Activated CD4-positive, alpha-beta T cell treated with anti-CD3 and anti-CD28 coated beads for 36 hours (primary cell): ENCODE data around the gene CTTNBP2NL. TPM values are rescaled to one million over a fixed set of nuclear protein-coding genes. Genes with fewer than 3 reads are reported as not detected.
A peak's percentile ranks its signal among the peaks of the same experiment; 100 is the strongest.

Source experiments
- ATAC-seq: fragments of 200-7000 bp; cut with Tn5 transposase; one replicate; pipeline ENCODE4 v1.10.0; 2021; ENCODE audit warnings: mild to moderate bottlenecking, moderate library complexity
- CTCF ChIA-PET: fragments of 350-600 bp; sonication (Branson Sonifier 250); formaldehyde crosslinking; loops from one replicate; lab custom pipeline; 2021; ENCODE audit warnings: antibody characterized with exemption; lab: Charles Lee
- POLR2A ChIA-PET: fragments of 350-600 bp; sonication (Branson Sonifier 250); formaldehyde crosslinking; loops from one replicate; lab custom pipeline; 2021; ENCODE audit warnings: antibody characterized with exemption, inconsistent platforms; lab: Charles Lee
- DNase-seq: peaks from one replicate; pipeline ENCODE4 v3.0.0-alpha.2; 2020
- H3K27ac Mint-ChIP-seq: one replicate; pipeline ENCODE4 v1.8.0; 2021; ENCODE audit warnings: mixed read lengths
- H3K27me3 Mint-ChIP-seq: one replicate; pipeline ENCODE4 v1.8.0; 2021; ENCODE audit warnings: mixed read lengths
- H3K36me3 Mint-ChIP-seq: one replicate; pipeline ENCODE4 v1.8.0; 2021; ENCODE audit warnings: low read depth, mixed read lengths
- H3K4me1 Mint-ChIP-seq: one replicate; pipeline ENCODE4 v1.8.0; 2021; ENCODE audit warnings: mixed read lengths
- H3K4me3 Mint-ChIP-seq: one replicate; pipeline ENCODE4 v1.8.0; 2021; ENCODE audit warnings: mild to moderate bottlenecking, moderate library complexity, mixed read lengths
- H3K9me3 Mint-ChIP-seq: one replicate; pipeline ENCODE4 v1.8.0; 2021; ENCODE audit warnings: low read depth, mixed read lengths
- intact Hi-C, 2 experiments: fragments of 100-400 bp; cut with DNase I in 1 of 2; cut with micrococcal nuclease in 1 of 2; formaldehyde crosslinking; loops; one replicate each; pipeline versions ENCODE4 v1.14.2 to v1.15.1; 2022 to 2024; cut with DNase I, micrococcal nuclease
- total RNA-seq, 2 experiments: library from RNA; stranded (reverse); gene quantifications; one replicate each; pipeline ENCODE4 v1.2.3, GENCODE V29; 2021

Gene CTTNBP2NL, protein sequence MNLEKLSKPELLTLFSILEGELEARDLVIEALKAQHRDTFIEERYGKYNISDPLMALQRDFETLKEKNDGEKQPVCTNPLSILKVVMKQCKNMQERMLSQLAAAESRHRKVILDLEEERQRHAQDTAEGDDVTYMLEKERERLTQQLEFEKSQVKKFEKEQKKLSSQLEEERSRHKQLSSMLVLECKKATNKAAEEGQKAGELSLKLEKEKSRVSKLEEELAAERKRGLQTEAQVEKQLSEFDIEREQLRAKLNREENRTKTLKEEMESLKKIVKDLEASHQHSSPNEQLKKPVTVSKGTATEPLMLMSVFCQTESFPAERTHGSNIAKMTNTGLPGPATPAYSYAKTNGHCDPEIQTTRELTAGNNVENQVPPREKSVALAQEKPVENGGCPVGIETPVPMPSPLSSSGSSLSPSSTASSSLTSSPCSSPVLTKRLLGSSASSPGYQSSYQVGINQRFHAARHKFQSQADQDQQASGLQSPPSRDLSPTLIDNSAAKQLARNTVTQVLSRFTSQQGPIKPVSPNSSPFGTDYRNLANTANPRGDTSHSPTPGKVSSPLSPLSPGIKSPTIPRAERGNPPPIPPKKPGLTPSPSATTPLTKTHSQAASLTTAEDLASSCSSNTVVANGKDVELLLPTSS
- 1 to 10 TPM; 2.9 to 3.3 TPM for total RNA-seq

DNA sequence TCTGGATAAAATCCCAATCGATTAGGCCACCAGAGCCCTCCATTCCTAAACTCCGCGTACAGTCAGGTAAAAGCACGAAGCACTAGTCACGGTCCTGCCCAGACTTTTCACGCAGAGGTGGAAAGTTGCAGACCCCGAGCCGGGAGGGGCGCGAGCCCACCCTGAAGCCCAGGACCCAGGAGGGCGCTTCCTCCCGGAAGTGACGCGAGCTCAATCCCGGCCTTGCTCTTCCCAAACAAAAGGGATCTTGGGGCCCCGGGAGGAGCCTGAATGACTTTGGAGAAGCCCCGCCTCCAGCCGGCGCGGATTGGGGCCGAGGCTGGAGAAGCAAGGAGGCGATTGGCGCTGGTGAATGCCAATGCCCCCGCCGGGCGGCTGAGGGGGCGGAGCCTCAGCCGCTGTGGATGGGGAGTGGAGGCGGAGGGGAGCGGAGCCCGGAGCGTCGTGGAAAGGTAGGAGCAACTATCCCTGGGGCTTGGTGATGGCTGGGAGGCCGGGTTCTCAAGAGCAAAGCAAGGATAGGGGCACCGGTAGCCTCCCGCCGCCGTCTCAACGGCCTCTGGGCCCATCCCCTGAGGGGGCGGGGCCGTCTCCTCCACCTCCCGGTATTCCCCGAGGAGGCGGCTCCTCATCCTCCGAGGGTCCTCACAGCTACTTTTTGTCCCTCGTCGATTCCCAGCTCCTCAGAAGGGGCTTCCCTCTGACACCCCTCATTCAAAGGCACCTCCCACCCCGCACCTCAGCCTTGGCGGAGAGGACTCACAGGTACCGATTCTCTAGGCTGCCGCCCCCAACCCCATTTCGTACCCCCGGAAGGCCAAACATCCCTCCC, at the start of gene CTTNBP2NL:
Gene CTTNBP2NL (plus strand): TSS at position 394 of the 832 bp plus-strand sequence. CDS start 19,952 bp downstream, outside the sequence.
- Mint-ChIP-seq H3K27ac (peak within 1 kb of the TSS; percentile 69), H3K36me3 (no peaks in the 10 kb centered on the region), H3K4me1 (peaks cover 28% of the 10 kb centered on the region), H3K9me3 (no peaks in the 10 kb centered on the region), H3K4me3 (peak within 1 kb of the TSS; percentile 86), H3K27me3 (peaks cover 14% of the 10 kb centered on the region)
- peak; percentile 90 for DNase-seq
- intact Hi-C loops: loop anchor here (1.0 to 10.0 kb wide), 7 partner anchors 222 to 677 kb away; partner anchors contain the start of genes LRIG2 (in 1 of the 2), MOV10 (in 1 of the 2), RHOC (in 1 of the 2) and SLC16A1 (in 1 of the 2)
- POLR2A ChIA-PET: no interaction called here
- CTCF ChIA-PET: interaction anchor here (0.7 to 2.6 kb wide), 5 partner anchors 9 to 319 kb away, joined by 3 to 6 read pairs (median 5); partner anchors contain the start of gene PPM1J
- ATAC-seq: peak; percentile 93

- ATAC-seq: no peak
- peaks cover 18% of the 10 kb centered on the region for H3K9me3 Mint-ChIP-seq
- peaks cover 18% of the 10 kb centered on the region for H3K4me1 Mint-ChIP-seq
- intact Hi-C loops: no loop called here
- no peak overlapping the region for H3K27ac Mint-ChIP-seq
- ChIA-PET CTCF (interaction anchor here (1.0 kb wide), 1 partner anchor 10 kb away, joined by 5 read pairs; no protein-coding TSS in a partner anchor), POLR2A (no interaction called here)
- peaks cover 4% of the 10 kb centered on the region for H3K36me3 Mint-ChIP-seq
- no peak overlapping the region for H3K4me3 Mint-ChIP-seq
- DNase-seq: no peak
- H3K27me3 Mint-ChIP-seq: peaks cover 2% of the 10 kb centered on the region
Observed at GRCh38 chr1:112346801-112347350, 49.1 kb upstream of the CTTNBP2NL start.

DNA sequence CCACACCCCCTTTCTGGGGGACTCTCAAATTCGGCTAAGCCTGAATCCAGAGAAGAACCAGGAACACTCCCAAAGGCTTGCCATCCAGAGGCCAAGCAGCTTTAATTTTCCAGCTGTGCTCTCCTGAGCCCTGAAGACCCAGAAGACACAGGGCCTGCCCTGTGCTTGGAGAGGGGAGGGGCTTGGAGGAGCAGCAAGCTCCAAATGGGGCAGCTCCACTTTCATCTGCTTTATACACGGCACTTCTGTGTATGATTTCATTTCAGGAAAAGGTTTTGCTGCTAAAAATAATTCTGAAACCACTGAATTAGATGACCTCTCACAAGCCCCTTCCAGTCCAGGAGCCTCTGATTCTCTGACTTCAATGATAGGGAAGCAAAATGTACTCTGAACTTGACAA, 39.2 kb upstream of the CTTNBP2NL start:
- Mint-ChIP-seq H3K4me1 (no peaks in the 10 kb centered on the region), H3K36me3 (no peaks in the 10 kb centered on the region), H3K9me3 (no peaks in the 10 kb centered on the region), H3K4me3 (no peak overlapping the region), H3K27me3 (peaks cover 20% of the 10 kb centered on the region), H3K27ac (no peak overlapping the region)
- ATAC-seq: no peak
- CTCF ChIA-PET: interaction anchor here (1.0 to 5.1 kb wide), 4 partner anchors 12 to 109 kb away, joined by 4 to 44 read pairs (median 6); no protein-coding TSS in a partner anchor
- intact Hi-C loops: no loop called here
- DNase-seq: no peak
- POLR2A ChIA-PET: no interaction called here

DNA sequence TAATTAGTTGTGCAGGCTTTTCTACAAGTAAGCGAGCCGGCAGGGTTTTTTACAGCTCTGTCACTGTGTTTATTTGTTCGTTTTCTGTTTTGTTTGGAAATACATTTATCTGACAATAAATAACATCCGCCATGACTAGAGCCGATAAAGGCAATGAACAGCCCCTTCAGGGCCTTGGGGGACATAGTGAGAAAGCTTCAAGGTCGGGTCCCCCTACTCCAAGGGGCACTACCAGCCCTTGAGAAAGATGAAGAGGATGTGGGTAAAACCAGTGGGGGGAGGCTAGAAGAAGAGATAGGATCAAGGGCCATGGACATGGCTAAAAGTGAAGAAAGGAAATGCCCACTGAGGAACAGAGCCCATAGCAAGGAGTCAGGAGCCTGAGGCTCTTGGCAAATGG, 38.5 kb upstream of the CTTNBP2NL start:
- DNase-seq: no peak
- ChIA-PET CTCF (interaction anchor here (1.0 to 5.1 kb wide), 3 partner anchors 11 to 109 kb away, joined by 4 to 44 read pairs (median 8); no protein-coding TSS in a partner anchor), POLR2A (no interaction called here)
- no peak for ATAC-seq
- H3K4me1 Mint-ChIP-seq: no peaks in the 10 kb centered on the region
- H3K27ac Mint-ChIP-seq: no peak overlapping the region
- intact Hi-C loops: no loop called here
- H3K4me3 Mint-ChIP-seq: no peak overlapping the region
- H3K36me3 Mint-ChIP-seq: no peaks in the 10 kb centered on the region
- no peaks in the 10 kb centered on the region for H3K9me3 Mint-ChIP-seq
- peaks cover 17% of the 10 kb centered on the region for H3K27me3 Mint-ChIP-seq

- Mint-ChIP-seq H3K4me3 (no peak overlapping the region), H3K27ac (no peak overlapping the region), H3K9me3 (no peaks in the 10 kb centered on the region), H3K36me3 (no peaks in the 10 kb centered on the region), H3K27me3 (peaks cover 17% of the 10 kb centered on the region), H3K4me1 (no peaks in the 10 kb centered on the region)
- ChIA-PET POLR2A (no interaction called here), CTCF (interaction anchor here (0.7 to 5.1 kb wide), 6 partner anchors 9 to 134 kb away, joined by 3 to 44 read pairs (median 3); no protein-coding TSS in a partner anchor)
- ATAC-seq (no peak), DNase-seq (no peak)
- intact Hi-C loops: no loop called here
Observed at GRCh38 chr1:112358061-112358770, 37.8 kb upstream of the CTTNBP2NL start.

GRCh38 chr1:112358798-112359408, 37.1 kb upstream of the CTTNBP2NL start:
- ATAC-seq (peak; percentile 66), DNase-seq (peak; percentile 67)
- Mint-ChIP-seq H3K27ac (no peak overlapping the region), H3K9me3 (no peaks in the 10 kb centered on the region), H3K4me3 (no peak overlapping the region), H3K36me3 (no peaks in the 10 kb centered on the region), H3K4me1 (no peaks in the 10 kb centered on the region), H3K27me3 (peaks cover 17% of the 10 kb centered on the region)
- intact Hi-C loops: no loop called here
- ChIA-PET POLR2A (no interaction called here), CTCF (interaction anchor here (0.7 to 5.1 kb wide), 6 partner anchors 9 to 134 kb away, joined by 3 to 44 read pairs (median 3); no protein-coding TSS in a partner anchor)

GRCh38 chr1:112359961-112360767, 35.9 kb upstream of the CTTNBP2NL start:
- DNase-seq: no peak
- intact Hi-C loops: loop anchor here in 1 of 2 experiments (10.0 kb wide), 1 partner anchor 585 kb away; no protein-coding TSS in a partner anchor
- Mint-ChIP-seq H3K27ac (no peak overlapping the region), H3K9me3 (no peaks in the 10 kb centered on the region), H3K27me3 (peaks cover 19% of the 10 kb centered on the region), H3K36me3 (no peaks in the 10 kb centered on the region), H3K4me1 (no peaks in the 10 kb centered on the region), H3K4me3 (no peak overlapping the region)
- ChIA-PET CTCF (interaction anchor here (0.5 kb wide), 1 partner anchor 1535 kb away, joined by 4 read pairs; no protein-coding TSS in a partner anchor), POLR2A (no interaction called here)
- no peak for ATAC-seq

- intact Hi-C loops: loop anchor here in 1 of 2 experiments (10.0 kb wide), 1 partner anchor 589 kb away; no protein-coding TSS in a partner anchor
- peaks cover 23% of the 10 kb centered on the region for H3K27me3 Mint-ChIP-seq
- no peaks in the 10 kb centered on the region for H3K9me3 Mint-ChIP-seq
- H3K4me3 Mint-ChIP-seq: no peak overlapping the region
- H3K4me1 Mint-ChIP-seq: no peaks in the 10 kb centered on the region
- H3K36me3 Mint-ChIP-seq: no peaks in the 10 kb centered on the region
- POLR2A ChIA-PET: no interaction called here
- CTCF ChIA-PET: no interaction called here
- no peak overlapping the region for H3K27ac Mint-ChIP-seq
- DNase-seq (no peak), ATAC-seq (no peak)
Observed at GRCh38 chr1:112363636-112364035, 32.4 kb upstream of the CTTNBP2NL start.

- CTCF ChIA-PET: interaction anchor here (0.6 to 6.7 kb wide), 4 partner anchors 11 to 62 kb away, joined by 3 to 44 read pairs (median 7); no protein-coding TSS in a partner anchor
- intact Hi-C loops: loop anchor here (2.0 to 10.0 kb wide), 2 partner anchors 69 to 593 kb away; no protein-coding TSS in a partner anchor
- DNase-seq: no peak
- H3K27me3 Mint-ChIP-seq: peaks cover 35% of the 10 kb centered on the region
- POLR2A ChIA-PET: no interaction called here
- H3K9me3 Mint-ChIP-seq: no peaks in the 10 kb centered on the region
- no peaks in the 10 kb centered on the region for H3K36me3 Mint-ChIP-seq
- peaks cover 3% of the 10 kb centered on the region for H3K4me1 Mint-ChIP-seq
- no peak overlapping the region for H3K4me3 Mint-ChIP-seq
- no peak for ATAC-seq
- no peak overlapping the region for H3K27ac Mint-ChIP-seq
Observed at GRCh38 chr1:112368198-112368597, 27.8 kb upstream of the CTTNBP2NL start.
